Liver (tissue), 9 donors: ENCODE measurements around the gene POU3F3. TPM values are rescaled to one million over a fixed set of nuclear protein-coding genes. Genes with fewer than 3 reads are reported as not detected.

ENCODE experiments used
- DNase-seq: peaks from one replicate; pipeline ENCODE4 v3.0.0-alpha.2; 2017; ENCODE audit warnings: low spot score
- H3K27ac ChIP-seq, 2 donors: one replicate each; pipeline ENCODE4 v1.7.0; 2013; ENCODE audit warnings: inconsistent platforms in 2 of 2, low read length in 2 of 2, control low read depth in 1 of 2, low read depth in 1 of 2, mild to moderate bottlenecking in 1 of 2
- H3K27me3 ChIP-seq, 4 donors: one replicate each; pipeline versions ENCODE4 v1.6.1 to v1.7.0; 2013; ENCODE audit warnings: low read length in 3 of 4, inconsistent platforms in 1 of 4, mild to moderate bottlenecking in 1 of 4, moderate library complexity in 1 of 4; ENCODE audit not compliant: control insufficient read depth in 4 of 4, insufficient read depth in 4 of 4
- H3K36me3 ChIP-seq, 4 donors: one replicate each; pipeline versions ENCODE4 v1.6.1 to v1.7.0; 2013; ENCODE audit warnings: low read length in 3 of 4, mild to moderate bottlenecking in 3 of 4, low read depth in 1 of 4, moderate library complexity in 1 of 4; ENCODE audit not compliant: control insufficient read depth in 4 of 4, insufficient read depth in 3 of 4
- H3K4me1 ChIP-seq, 4 donors: one replicate each; pipeline versions ENCODE4 v1.6.1 to v1.7.0; 2013; ENCODE audit warnings: low read length in 3 of 4, mild to moderate bottlenecking in 3 of 4, moderate library complexity in 1 of 4; ENCODE audit not compliant: control insufficient read depth in 4 of 4, insufficient read depth in 4 of 4
- H3K4me3 ChIP-seq, 3 donors: one replicate each; pipeline versions ENCODE4 v1.6.1 to v1.7.0; 2013; ENCODE audit warnings: low read length in 3 of 3, control low read depth in 1 of 3, low read depth in 1 of 3, mild to moderate bottlenecking in 1 of 3
- H3K9ac ChIP-seq, 2 donors: one replicate each; pipeline ENCODE4 v1.7.0; 2013; ENCODE audit warnings: low read length in 2 of 2, mild to moderate bottlenecking in 2 of 2, moderate library complexity in 2 of 2, control low read depth in 1 of 2, low read depth in 1 of 2
- H3K9me3 ChIP-seq, 4 donors: one replicate each; pipeline versions ENCODE4 v1.6.1 to v1.7.0; 2013; ENCODE audit warnings: low read length in 3 of 4; ENCODE audit not compliant: control insufficient read depth in 4 of 4
- ATF3 ChIP-seq: IDR thresholded peaks from 2 replicates; pipeline ENCODE4 v1.6.1; 2016; ENCODE audit warnings: antibody characterized with exemption
- EGR1 ChIP-seq, 2 donors: IDR thresholded peaks; 2 replicates each; pipeline ENCODE4 v1.6.1; 2016 to 2018; ENCODE audit warnings: antibody characterized with exemption in 2 of 2, low read depth in 2 of 2
- FOXA1 ChIP-seq: IDR thresholded peaks from 2 replicates; pipeline ENCODE4 v1.6.1; 2016; ENCODE audit warnings: antibody characterized with exemption
- FOXA2 ChIP-seq: IDR thresholded peaks from 2 replicates; pipeline ENCODE4 v1.6.1; 2016; ENCODE audit warnings: antibody characterized with exemption
- GABPA ChIP-seq, 2 donors: IDR thresholded peaks in 1 of 2; conservative IDR thresholded peaks in 1 of 2; 2 replicates each; pipeline ENCODE4 v1.6.1; 2016; ENCODE audit warnings: antibody characterized with exemption in 2 of 2, mild to moderate bottlenecking in 1 of 2, moderate library complexity in 1 of 2
- HNF4A ChIP-seq, 2 donors: conservative IDR thresholded peaks; 2 replicates each; pipeline ENCODE4 v1.6.1; 2016; ENCODE audit warnings: antibody characterized with exemption in 2 of 2, mild to moderate bottlenecking in 2 of 2
- HNF4G ChIP-seq: IDR thresholded peaks from 2 replicates; pipeline ENCODE4 v1.6.1; 2016; ENCODE audit warnings: antibody characterized with exemption
- JUND ChIP-seq, 2 donors: IDR thresholded peaks; 2 replicates each; pipeline ENCODE4 v1.6.1; 2016; ENCODE audit warnings: antibody characterized with exemption in 2 of 2
- MAX ChIP-seq: IDR thresholded peaks from 2 replicates; pipeline ENCODE4 v1.6.1; 2016; ENCODE audit warnings: antibody characterized with exemption
- NR2F2 ChIP-seq: IDR thresholded peaks from 2 replicates; pipeline ENCODE4 v1.6.1; 2016; ENCODE audit warnings: antibody characterized with exemption
- RAD21 ChIP-seq, 2 donors: IDR thresholded peaks; 2 replicates each; pipeline ENCODE4 v1.6.1; 2016; ENCODE audit warnings: antibody characterized with exemption in 2 of 2, mild to moderate bottlenecking in 2 of 2
- RXRA ChIP-seq, 2 donors: IDR thresholded peaks; 2 replicates each; pipeline ENCODE4 v1.6.1; 2017 to 2018; ENCODE audit warnings: antibody characterized with exemption in 2 of 2, mild to moderate bottlenecking in 1 of 2
- SP1 ChIP-seq: IDR thresholded peaks from 2 replicates; pipeline ENCODE4 v1.6.1; 2018; ENCODE audit warnings: antibody characterized with exemption, mild to moderate bottlenecking
- TAF1 ChIP-seq: conservative IDR thresholded peaks from 2 replicates; pipeline ENCODE4 v1.6.1; 2016; ENCODE audit warnings: antibody characterized with exemption, mild to moderate bottlenecking
- WGBS: extraction: QIAGEN DNeasy Blood & Tissue Kit; methylation state at CpG from one replicate; pipeline ENCODE4 v1.1.7; 2013; 5-methylcytosine and 5-hydroxymethylcytosine counted together
- polyA plus RNA-seq, 2 donors: library from polyadenylated mRNA; stranded (reverse) in 1 of 2; unstranded in 1 of 2; fragments of 200-250 nt in 1 of 2; fragments of >200 nt in 1 of 2; fragmentation: Nextera tagmentation in 1 of 2; extraction: Ambion mirVana in 1 of 2; gene quantifications; one replicate each; pipeline versions ENCODE4 v1.2.1 to v1.2.3, GENCODE V29; 2013 to 2015
- total RNA-seq, 2 donors: library from RNA; depleted of rRNA; stranded (reverse); fragments of >200 nt; gene quantifications; one replicate each; pipeline ENCODE4 v1.2.3, GENCODE V29; 2014
- TF ChIP-seq, protein P1 (sequence below): IDR thresholded peaks from 2 replicates; pipeline ENCODE4 v1.6.1; 2016; ENCODE audit warnings: antibody characterized with exemption
- TF ChIP-seq, protein P2 (sequence below): IDR thresholded peaks from 2 replicates; pipeline ENCODE4 v1.6.1; 2016; ENCODE audit warnings: antibody characterized with exemption, mild to moderate bottlenecking
- donor health status: healthy.
- donor health status: healthy.
- donor health status: healthy.
- donor health status: healthy.
- donor health status: healthy.

Gene POU3F3
- total and polyA plus RNA-seq, 4 donors = not detected

DNA sequence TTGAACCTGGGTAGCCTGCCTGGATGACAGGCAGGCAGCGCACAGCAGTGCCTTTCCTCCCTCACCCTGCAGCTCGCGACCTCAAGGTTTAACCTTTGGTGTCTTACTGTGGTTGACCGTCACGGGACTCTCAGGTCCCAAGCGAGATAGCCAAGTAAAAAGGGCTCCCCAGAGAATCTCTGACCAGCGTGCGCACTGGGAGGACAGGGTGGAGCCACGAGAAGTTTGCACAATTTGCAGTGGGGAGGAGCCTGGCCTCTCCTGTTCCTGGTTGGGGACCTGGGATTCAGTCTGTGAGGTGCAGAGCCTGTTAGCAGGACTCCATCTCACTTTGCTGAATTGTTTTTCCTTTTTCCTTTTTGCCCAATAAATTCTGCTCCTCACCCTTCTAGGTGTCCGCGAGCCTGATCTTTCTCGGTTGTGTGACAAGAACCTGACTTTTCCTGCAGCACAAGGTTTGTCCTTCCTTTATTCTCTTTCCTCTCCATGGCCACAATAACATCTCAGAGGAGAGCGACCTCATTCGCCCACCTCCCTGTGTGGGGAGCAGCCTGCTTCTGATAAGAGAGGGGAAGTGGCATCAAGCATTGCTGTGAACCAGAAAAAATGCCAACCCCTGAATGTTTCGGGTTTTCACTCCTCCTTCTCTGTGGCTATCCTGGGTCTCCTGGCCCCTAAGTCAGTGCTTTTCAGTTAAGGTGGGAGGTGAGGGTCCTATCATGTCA lies 36.2 kb downstream of the POU3F3 start (continued):
- no peak for TF ChIP-seq HNF4G
- no peak for TF ChIP-seq EGR1 (IDR thresholded peaks at IDR 0.05; ENCODE audit: low read depth in 2 of 2)

GRCh38 chr2:104890685-104891069 lies 36.8 kb downstream of the POU3F3 start:
- TF ChIP-seq HNF4G = no peak
- no peak for TF ChIP-seq RXRA (IDR thresholded peaks at IDR 0.05)
- no peak for TF ChIP-seq FOXA1
- TF ChIP-seq, protein P1, sequence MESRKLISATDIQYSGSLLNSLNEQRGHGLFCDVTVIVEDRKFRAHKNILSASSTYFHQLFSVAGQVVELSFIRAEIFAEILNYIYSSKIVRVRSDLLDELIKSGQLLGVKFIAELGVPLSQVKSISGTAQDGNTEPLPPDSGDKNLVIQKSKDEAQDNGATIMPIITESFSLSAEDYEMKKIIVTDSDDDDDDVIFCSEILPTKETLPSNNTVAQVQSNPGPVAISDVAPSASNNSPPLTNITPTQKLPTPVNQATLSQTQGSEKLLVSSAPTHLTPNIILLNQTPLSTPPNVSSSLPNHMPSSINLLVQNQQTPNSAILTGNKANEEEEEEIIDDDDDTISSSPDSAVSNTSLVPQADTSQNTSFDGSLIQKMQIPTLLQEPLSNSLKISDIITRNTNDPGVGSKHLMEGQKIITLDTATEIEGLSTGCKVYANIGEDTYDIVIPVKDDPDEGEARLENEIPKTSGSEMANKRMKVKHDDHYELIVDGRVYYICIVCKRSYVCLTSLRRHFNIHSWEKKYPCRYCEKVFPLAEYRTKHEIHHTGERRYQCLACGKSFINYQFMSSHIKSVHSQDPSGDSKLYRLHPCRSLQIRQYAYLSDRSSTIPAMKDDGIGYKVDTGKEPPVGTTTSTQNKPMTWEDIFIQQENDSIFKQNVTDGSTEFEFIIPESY = no peak
- no peak for TF ChIP-seq ATF3
- no peak for TF ChIP-seq FOXA2
- no peak for TF ChIP-seq JUND (IDR thresholded peaks at IDR 0.05)
- TF ChIP-seq, protein P2, sequence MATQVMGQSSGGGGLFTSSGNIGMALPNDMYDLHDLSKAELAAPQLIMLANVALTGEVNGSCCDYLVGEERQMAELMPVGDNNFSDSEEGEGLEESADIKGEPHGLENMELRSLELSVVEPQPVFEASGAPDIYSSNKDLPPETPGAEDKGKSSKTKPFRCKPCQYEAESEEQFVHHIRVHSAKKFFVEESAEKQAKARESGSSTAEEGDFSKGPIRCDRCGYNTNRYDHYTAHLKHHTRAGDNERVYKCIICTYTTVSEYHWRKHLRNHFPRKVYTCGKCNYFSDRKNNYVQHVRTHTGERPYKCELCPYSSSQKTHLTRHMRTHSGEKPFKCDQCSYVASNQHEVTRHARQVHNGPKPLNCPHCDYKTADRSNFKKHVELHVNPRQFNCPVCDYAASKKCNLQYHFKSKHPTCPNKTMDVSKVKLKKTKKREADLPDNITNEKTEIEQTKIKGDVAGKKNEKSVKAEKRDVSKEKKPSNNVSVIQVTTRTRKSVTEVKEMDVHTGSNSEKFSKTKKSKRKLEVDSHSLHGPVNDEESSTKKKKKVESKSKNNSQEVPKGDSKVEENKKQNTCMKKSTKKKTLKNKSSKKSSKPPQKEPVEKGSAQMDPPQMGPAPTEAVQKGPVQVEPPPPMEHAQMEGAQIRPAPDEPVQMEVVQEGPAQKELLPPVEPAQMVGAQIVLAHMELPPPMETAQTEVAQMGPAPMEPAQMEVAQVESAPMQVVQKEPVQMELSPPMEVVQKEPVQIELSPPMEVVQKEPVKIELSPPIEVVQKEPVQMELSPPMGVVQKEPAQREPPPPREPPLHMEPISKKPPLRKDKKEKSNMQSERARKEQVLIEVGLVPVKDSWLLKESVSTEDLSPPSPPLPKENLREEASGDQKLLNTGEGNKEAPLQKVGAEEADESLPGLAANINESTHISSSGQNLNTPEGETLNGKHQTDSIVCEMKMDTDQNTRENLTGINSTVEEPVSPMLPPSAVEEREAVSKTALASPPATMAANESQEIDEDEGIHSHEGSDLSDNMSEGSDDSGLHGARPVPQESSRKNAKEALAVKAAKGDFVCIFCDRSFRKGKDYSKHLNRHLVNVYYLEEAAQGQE = no peak
- no peak for TF ChIP-seq GABPA (IDR thresholded peaks at IDR 0.05 in 1 of 2, conservative IDR thresholded peaks at IDR 0.05 in 1 of 2)
- TF ChIP-seq MAX = no peak
- TF ChIP-seq EGR1 (IDR thresholded peaks at IDR 0.05; ENCODE audit: low read depth in 2 of 2) = no peak
- no peak for TF ChIP-seq SP1
- TF ChIP-seq HNF4A (conservative IDR thresholded peaks at IDR 0.05) = no peak
- no peak for TF ChIP-seq NR2F2
- TF ChIP-seq RAD21 (IDR thresholded peaks at IDR 0.05) = no peak
- no peak for TF ChIP-seq TAF1
- no peak for DNase-seq
- Histone ChIP-seq H3K9ac (no peak overlapping the region), H3K4me1 (no peaks in the 10 kb centered on the region), H3K27me3 (peaks cover 0 to under 1% (median 0%) of the 10 kb centered on the region in 4 donors), H3K9me3 (peaks cover 0 to under 1% (median 0%) of the 10 kb centered on the region in 4 donors), H3K4me3 (no peak overlapping the region), H3K36me3 (no peaks in the 10 kb centered on the region), H3K27ac (no peak overlapping the region)
- 87% methylated on average over 10 of the region's 10 CpGs for WGBS
